CD4-positive, alpha-beta T cell treated with Interleukin-12 subunit alpha and Interleukin-12 subunit beta, for 1 hour (primary cell): Measurements from ENCODE around the gene DAPL1.

ENCODE experiments used
- DNase-seq: peaks from one replicate; pipeline ENCODE4 v3.0.0-alpha.2; 2020

DAPL1 gene

DNA sequence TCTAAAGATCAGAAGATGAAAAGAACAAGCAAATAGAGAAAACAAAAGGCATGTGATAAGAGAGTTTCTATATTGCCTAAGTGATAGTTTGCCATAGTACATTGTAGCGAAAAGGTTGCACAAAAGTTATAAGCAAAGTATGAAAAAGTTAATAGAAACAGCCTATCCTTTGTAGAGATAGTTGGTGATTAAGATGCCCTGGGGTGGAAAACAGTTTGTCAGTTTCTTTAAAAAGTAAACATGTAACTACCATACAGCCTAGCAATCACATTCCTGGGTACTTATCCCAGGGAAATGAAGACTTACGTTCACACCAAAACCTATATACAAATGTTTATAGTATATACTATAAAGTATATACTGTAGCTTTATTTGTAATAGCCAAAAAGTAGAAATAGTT lies 16.9 kb upstream of the DAPL1 start:
- no peak for DNase-seq

DNA sequence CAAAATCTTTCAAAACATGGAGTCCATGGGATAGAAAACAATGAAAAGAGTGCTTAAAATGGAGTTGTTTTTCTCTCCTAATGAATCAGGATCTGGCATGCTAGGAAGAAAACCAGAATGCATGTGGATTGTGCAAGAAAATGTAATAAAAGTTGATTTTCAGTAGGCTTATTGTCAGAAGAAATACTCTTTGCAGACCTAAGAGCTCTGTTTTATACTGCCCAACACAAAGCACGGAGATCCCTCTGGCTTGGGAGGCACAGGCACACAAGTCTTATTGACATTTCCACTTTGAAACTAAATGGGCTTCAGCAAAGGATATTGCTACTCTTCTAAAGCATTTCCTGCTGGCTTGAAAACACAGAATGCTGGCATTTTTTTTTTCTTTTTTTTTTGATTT lies 15.5 kb upstream of the DAPL1 start:
- no peak for DNase-seq

DNA sequence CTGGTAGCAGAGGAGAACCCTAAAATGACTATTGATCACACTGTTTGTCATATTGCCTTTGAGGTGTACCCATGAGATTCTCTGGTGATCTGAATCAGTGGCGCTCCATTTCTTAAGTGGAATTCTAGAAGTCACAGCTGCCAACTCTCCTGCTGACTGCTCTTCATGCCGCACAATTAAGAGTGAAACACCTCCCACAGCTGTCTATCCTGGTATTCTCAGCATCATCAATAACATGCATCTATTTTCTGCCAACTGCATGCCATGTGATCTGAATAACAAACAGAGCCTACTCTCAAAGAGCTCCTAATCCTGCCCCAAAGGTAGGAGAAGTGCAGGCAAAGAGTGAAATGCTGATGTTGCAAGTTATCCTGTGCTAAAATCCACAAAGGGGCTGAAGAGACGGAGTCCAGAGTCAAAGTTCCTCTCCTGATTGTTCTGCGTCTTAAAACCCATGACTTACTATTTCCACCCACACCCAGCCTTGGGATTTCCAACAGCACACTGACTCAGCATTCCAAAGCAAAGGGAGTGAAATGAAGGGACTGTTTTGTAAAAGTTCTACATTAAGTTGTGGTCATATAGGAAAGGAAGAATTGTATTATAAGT lies 13.7 kb upstream of the DAPL1 start:
- no peak for DNase-seq

DNA sequence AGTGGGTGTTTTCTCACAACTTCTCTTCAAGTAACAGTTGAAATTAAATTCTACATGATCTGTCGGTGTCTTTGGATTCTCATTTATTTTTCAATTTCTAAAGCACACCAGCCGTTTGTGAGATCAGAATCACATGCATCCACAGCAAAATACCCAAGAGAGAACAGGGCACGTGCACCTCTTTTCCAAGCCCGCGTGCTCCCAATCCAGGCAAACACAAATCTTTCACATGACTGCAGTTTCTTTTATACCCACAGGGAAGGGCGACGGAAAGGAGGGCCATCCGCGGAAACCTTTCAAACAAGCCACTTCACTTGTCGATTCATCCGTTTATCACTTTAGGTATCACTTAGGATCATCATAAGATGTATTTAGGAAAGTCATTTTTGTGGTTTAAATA lies 13.0 kb upstream of the DAPL1 start:
- no peak for DNase-seq

DNA sequence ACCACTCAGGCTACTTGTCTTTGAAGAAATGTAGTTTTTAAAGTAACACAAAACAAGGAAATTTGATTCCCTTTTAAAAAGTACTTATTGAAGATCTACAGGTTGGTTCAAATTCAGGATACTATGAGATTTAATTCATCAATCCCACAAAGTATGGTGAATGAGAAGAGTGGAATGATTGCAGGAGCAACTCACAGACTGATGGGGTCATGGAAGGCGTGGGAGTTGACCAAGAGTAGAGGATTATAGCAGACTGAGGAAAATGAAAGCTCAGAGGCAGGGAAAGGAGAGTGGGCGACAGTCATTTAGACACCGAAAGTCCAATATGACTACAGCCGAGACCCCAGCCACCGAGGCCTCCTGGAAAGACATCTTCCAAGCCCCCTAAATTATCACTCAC lies 12.5 kb upstream of the DAPL1 start:
- no peak for DNase-seq

DNA sequence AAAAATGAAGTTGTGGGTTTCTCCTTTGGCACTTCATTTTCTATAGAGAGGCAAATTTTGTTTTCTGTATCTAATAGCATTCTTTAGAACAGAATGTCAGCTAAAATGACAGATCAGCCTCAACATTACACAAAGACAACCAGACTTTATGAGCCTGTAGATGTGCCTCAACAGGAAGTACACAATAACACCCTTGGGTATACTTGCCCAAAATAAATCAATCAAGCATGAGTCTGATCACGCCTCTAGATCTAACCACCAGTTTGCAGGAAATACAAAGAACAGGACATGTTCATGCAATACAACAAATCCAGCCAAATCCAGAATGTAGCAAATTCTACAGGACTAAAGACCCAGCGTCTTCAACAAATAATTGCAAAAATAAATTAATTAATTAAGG lies 11.2 kb upstream of the DAPL1 start:
- no peak for DNase-seq

- no peak for DNase-seq
These were observed 8.2 kb upstream of the DAPL1 start for GRCh38 chr2:158786897-158787296.

DNA sequence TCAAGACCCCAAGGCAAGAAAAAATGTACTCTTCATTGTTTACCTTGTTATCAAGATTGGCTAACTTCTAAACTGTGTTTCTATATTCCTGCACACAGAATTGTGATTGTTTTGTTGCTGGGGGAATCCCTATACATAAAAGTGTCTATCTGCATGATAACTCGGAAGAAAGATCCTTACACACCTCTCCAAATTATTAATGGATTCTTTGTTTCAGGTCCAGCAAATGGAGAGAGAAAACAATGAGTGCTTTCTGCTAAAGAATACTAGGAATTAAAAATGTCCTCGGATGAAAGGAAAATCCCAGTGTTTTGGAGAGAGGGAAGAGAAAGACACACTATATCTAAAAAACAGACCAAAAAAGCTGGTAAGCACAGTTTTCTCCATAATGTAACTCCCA lies 6.2 kb upstream of the DAPL1 start:
- no peak for DNase-seq

DNA sequence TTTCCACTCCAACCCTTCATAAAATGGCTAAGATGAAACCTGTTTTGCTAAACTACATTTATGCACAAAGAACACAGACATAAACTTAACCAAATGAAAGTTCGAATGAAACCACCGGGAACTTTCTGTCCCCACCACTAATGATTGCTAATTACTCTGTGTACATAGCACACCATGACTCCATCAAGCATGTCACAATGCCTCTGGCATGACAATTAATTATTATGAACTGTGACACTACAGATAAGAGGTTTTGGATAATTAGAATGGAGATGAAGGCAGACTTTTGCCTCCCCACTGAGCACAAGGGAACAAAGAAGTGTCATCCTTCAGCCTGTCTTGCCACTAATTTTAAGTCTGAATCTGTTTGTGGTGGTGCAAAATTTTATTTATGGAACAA lies 1.5 kb downstream of the DAPL1 start:
- no peak for DNase-seq

DNA sequence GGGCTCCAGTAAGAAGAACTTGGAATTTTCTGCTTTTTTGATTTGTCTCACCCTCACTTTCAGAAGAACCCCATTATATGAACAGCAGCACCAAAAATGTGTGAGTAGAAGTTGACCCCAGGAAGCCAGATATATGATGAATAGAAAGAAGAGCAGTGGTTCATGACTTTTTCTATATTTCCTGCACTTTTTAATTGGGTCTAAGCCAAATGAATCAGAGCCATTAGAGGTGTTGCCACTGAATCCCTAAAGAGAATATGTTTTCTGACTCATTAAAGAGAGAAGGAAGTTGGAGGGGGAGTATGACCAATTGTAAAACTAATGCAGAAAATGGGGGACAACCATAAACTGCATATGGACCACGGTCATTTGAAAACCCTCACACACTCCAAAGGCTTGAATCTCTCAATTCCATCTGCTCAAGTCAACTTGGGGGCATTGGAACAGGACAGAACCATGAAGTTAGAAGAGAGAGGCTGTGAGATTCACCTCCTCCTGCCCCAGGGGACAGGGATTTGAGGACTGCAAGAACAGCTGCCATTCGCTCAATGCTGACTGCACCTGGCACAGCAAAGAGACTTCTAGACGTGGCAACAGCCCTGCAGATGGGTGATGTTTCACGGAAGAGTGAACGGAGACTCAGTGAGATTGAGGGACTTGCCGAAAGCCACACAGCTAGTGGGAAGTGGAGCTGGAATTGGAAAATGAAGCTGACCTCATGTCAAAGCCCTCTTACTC lies 3.0 kb downstream of the DAPL1 start:
- DNase-seq: no peak

- no peak for DNase-seq
These were observed 4.1 kb downstream of the DAPL1 start for GRCh38 chr2:158799181-158799580.

DNA sequence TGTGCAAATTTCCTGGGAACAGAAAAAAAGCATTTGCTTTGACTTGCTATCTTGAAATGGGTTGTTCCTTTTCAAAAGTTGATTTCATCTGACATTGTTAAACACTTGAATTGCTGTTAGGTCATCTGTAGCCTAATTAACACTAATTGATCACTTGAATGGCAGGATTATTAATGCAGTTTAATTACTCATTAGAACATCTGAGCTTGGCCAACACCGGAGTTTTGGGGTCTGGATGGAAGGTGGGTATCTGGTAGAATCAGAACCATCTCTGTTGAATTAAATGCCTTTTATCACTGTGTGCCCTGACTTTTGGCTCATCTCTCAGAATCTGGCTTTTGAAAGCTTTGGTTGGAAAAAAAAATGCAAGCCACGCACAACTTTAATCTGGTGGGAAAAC lies 8.4 kb downstream of the DAPL1 start:
- no peak for DNase-seq

GRCh38 chr2:158805255-158805654 lies 10.1 kb downstream of the DAPL1 start:
- no peak for DNase-seq

GRCh38 chr2:158805936-158806335 lies 10.8 kb downstream of the DAPL1 start:
- DNase-seq: no peak

GRCh38 chr2:158806941-158807340 lies 11.8 kb downstream of the DAPL1 start:
- DNase-seq: no peak

GRCh38 chr2:158808426-158808825 lies 13.3 kb downstream of the DAPL1 start:
- no peak for DNase-seq

- DNase-seq: no peak
These were observed 14.7 kb downstream of the DAPL1 start for GRCh38 chr2:158809816-158810215.

DNA sequence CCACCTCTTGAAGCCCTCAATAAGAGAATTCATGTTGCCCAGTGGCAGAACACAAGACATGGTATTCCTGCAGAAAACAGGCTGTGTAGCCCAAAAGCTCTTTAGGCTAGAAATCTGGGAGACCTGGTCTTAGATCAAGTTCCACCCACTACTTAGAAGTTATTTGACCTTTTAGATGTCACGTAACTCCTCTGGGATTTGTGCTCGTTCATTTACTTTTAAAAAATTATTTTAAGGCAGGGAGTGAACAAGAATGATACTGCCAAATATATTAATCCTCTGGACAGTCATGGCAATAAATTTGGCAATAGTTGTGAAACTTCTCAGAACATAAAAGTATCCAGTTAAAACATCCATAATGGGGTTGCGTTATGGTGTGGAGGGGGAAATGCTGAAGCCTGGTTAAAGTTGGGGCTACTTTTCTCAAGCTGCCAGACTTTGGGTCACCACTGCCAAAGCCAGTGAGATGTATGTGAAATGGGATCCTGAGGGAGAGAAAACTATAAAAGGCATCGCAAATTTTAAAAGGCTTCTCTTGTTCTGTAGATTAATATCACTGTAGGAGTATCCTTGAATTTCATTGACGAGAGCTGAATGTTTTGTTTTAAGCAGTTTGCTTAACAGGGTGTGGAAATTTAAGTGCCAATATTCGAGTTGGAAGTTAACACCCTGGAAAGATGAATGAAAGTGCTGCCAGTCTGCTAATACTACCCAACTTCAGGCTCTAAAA lies 15.8 kb downstream of the DAPL1 start:
- no peak for DNase-seq

GRCh38 chr2:158815166-158815565 lies 20.0 kb downstream of the DAPL1 start:
- DNase-seq: no peak

- no peak for DNase-seq
These were observed 20.5 kb downstream of the DAPL1 start for GRCh38 chr2:158815658-158816057.

DNA sequence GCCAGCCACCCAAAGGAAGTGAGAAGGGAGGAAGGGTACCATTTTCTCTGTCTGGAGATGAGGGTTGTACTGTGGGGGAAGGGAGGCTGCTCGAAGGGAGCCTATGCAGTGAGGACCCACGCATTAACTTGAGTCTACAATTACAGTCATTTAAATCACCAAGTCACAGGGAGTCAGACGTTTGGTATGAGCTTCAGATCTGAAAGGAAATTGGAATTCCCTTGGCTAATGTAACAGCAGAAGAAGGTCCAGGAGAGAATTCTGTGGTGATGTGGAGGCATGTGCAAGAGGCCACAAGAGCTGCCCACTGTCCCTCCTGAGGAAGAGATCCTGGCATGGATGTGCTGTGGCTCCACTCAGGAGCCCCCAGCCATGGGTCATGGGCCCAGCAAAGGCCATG lies 22.5 kb downstream of the DAPL1 start:
- DNase-seq: no peak

DNA sequence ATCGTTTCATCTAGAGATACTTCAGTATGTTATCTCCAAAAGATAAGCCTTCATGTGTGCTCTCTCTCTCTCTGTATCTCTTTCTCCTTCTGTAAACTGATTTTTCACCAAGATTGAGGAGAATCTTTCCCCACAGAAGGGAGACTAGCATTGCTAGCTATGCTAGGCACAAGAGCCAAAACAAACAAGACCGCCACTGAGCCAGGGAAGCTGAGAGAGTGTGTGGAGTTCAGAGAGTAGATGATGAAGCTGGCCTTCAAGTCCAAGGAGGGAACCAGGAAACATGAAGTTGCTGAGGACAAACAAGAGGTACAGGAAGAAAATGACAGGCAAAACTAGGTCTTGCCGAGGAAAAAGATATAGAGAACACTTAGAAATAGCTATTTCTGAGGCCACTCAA lies 23.4 kb downstream of the DAPL1 start:
- DNase-seq: no peak

DNA sequence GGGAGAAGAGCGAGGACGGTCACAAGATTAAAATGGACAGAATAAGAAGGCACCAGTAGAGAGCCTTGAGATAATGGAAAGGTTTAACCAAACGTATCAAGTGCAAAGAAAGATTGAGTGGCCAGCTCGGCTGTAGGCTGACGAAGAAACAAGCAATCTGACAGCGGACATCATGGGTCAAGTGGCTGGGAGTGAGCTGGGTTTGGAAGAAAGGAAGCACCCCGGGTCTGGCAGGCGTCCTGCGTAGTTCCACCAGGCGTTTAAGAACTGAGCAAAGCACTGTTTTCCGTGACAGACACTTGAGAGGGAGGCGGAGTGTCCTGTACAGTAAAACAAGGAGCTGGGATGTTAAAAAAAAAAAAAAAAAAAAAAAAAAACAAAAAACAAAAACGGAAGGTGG lies 27.1 kb downstream of the DAPL1 start:
- no peak for DNase-seq

DNA sequence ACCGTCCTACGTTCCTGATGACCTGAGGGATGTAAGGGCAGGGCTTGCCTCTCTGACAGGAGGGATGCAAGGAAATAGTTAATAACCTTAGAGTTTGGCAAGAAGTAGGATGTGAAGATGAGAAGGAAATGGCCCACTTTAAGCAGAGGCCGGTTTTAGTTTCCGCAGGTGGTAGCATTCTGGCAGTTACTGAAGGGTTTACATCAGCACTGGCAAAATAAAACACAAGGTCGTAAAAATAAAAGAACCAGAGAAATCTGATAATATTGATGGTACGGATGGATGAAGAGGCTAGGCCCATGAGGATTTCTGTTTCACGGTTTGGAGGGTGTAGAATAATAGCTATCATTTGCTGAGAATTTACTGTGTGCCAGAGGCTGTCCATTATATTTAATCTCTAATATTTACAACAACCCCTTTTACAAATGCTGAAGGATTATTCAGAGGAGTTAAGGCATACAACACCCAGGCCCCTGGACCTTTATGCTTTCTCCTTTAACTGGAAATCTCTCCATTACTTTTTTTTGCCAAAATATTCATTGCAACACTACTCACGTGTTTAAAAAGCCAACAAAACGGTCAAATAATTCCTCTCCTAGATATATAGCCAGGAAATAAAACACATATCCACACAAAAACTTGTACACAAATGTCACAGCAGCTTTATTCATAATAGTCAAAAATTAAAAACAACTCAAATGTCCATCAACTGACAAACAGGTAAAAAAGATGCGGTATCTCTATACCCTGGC lies 28.5 kb downstream of the DAPL1 start:
- no peak for DNase-seq
